AG09309 (cell line): ENCODE results near the gene EN2.

ENCODE experiments used
- DNase-seq: peaks from one replicate; pipeline ENCODE4 v3.0.0-alpha.2; 2010; ENCODE audit warnings: low read depth
- H3K4me3 ChIP-seq: 2 replicates; pipeline ENCODE4 v1.5.1; 2011; ENCODE audit warnings: mild to moderate bottlenecking, low read depth, low read length, moderate library complexity; ENCODE audit not compliant: control insufficient read depth
- CTCF ChIP-seq: IDR thresholded peaks from 2 replicates; pipeline ENCODE4 v1.5.1; 2011; ENCODE audit warnings: mild to moderate bottlenecking, low read depth, low read length, inconsistent platforms; ENCODE audit not compliant: insufficient read depth, control insufficient read depth; ENCODE audit errors: missing control alignments

The EN2 gene

GRCh38 chr7:155450558-155450969 lies 7.4 kb upstream of the EN2 start:
- H3K4me3 ChIP-seq = no peak overlapping the region
- TF ChIP-seq CTCF = no peak
- DNase-seq = no peak

GRCh38 chr7:155450970-155451801 lies 6.7 kb upstream of the EN2 start:
- TF ChIP-seq CTCF = no peak
- no peak overlapping the region for H3K4me3 ChIP-seq
- no peak for DNase-seq

- no peak overlapping the region for H3K4me3 ChIP-seq
- no peak for DNase-seq
- TF ChIP-seq CTCF = no peak
Observed at GRCh38 chr7:155451840-155452239, 6.1 kb upstream of the EN2 start.

- TF ChIP-seq CTCF = no peak
- H3K4me3 ChIP-seq = no peak overlapping the region
- DNase-seq = no peak
Observed at GRCh38 chr7:155452505-155453295, 5.2 kb upstream of the EN2 start.

- no peak for DNase-seq
- no peak for TF ChIP-seq CTCF
- no peak overlapping the region for H3K4me3 ChIP-seq
Observed at GRCh38 chr7:155453296-155454182, 4.4 kb upstream of the EN2 start.
